Measurements from ENCODE around the gene TSPAN17. TPM values are rescaled to one million over a fixed set of nuclear protein-coding genes. Genes with fewer than 3 reads are reported as not detected.

The TSPAN17 gene
- total and polyA plus RNA-seq, 9 of the 15 experiments (the other 6 are each of a cell fraction or from before 2014, with no cell fraction given) = 0.73 to 58.3 (median 34.5) TPM

DNA sequence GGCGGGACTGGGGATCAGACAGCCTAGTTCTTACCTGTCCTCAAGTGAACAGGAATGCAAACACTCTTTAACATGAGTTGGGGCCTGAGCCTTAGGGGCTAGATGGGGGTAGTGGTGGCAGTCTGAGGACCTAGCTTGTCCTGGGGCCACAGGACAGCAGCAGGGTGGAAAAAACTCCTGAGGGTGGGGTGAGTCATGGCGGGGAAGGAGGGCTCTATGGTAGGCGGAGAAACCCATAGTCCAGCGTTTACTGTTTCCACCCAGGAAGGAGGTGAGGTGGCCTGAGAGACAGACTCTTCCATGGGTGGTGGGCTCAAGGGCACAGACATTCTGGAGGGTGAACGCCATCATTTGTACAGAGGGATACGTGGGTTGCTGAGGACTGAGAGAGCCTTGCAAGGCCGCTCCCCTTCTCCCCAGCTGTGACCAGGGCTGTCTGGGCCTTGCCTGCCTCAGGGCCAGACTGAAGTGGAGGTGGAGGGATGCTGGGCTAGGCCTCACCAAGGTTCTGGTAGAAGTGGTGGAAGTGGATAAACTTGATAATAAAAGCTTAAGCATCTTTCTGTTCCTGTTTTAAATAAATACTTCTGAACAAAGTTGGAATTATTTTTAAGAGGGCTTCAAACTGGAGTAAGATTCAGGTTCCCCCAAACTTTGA lies 1.1 kb upstream of the TSPAN17 start:
- no peak for ATAC-seq
- Histone ChIP-seq H3K9ac (ENCODE audit: insufficient read depth in 1 of 2, low read depth in 2 of 2, low read length in 2 of 2) (peak overlapping the region; percentile 51 to 88; a peak in 2 of 4 replicates), H3K4me3 (0 out of 2 replicates have a peak overlapping the region, but pooled peaks have one; percentile 31), H3K4me2 (ENCODE audit: insufficient read depth, low read length) (peak overlapping the region; percentile 85), H3K27me3 (ENCODE audit: control insufficient read depth in 2 of 2, insufficient read depth in 2 of 2, low read length in 2 of 2) (no peaks in the 10 kb centered on the region), H2AFZ (ENCODE audit: low read depth, low read length) (peak overlapping the region; percentile 97), H3K9me3 (replicated peaks; ENCODE audit: control insufficient read depth, insufficient read depth, low read depth, low read length) (no peaks in the 10 kb centered on the region), H4K20me1 (replicated peaks; ENCODE audit: control insufficient read depth, insufficient read depth, low read length) (peaks cover 20% of the 10 kb centered on the region), H3K79me2 (ENCODE audit: control insufficient read depth, insufficient read depth, low read length) (peaks cover 36% of the 10 kb centered on the region), H3K4me1 (replicated peaks in 1 of 2; ENCODE audit: control insufficient read depth in 2 of 2, insufficient read depth in 2 of 2, low read length in 2 of 2) (peaks cover 50 to 80% of the 10 kb centered on the region in 2 experiments), H3K36me3 (ENCODE audit: control insufficient read depth, insufficient read depth, low read length) (no peaks in the 10 kb centered on the region), H3K27ac (ENCODE audit: extremely low read depth, low read depth, low read length) (no peak overlapping the region), H3K9me1 (ENCODE audit: control insufficient read depth, insufficient read depth, low read length) (peaks cover 7% of the 10 kb centered on the region)
- in situ Hi-C loops (cut with MboI) (no loop called here), intact Hi-C loops (cut with micrococcal nuclease) (loop anchor here (10.0 kb wide), 1 partner anchor 71 kb away; no protein-coding TSS in a partner anchor)
- ChIA-PET CTCF (ENCODE audit: low intra/inter-chr PET ratio) (no interaction called here), POLR2A (interaction anchor here (0.8 to 1.4 kb wide), 2 partner anchors 14 to 53 kb away, joined by 3 to 6 read pairs; no protein-coding TSS in a partner anchor)
- peak in 3 of 4 experiments; percentile 21 to 35 (median 30) for DNase-seq (ENCODE audit: extremely low read depth in 1 of 4, low spot score in 3 of 4)
- no TSS peak for BruUV-seq (replicated peaks)
- FAIRE-seq = peak; percentile 49
- 61% methylated on average over 5 of the region's 7 CpGs for WGBS (ENCODE audit: insufficient coverage, low coverage, missing lambda C conversion rate)
- TF ChIP-seq CAMTA2 (CRISPR knock-in tag; conservative IDR thresholded peaks at IDR 0.05) (no peak), EP400 (IDR thresholded peaks at IDR 0.05) (no peak), KDM4B (IDR thresholded peaks at IDR 0.05; ENCODE audit: borderline replicate concordance in 2 of 2, low read depth in 1 of 2) (no peak)
- TF ChIP-seq, protein P1, sequence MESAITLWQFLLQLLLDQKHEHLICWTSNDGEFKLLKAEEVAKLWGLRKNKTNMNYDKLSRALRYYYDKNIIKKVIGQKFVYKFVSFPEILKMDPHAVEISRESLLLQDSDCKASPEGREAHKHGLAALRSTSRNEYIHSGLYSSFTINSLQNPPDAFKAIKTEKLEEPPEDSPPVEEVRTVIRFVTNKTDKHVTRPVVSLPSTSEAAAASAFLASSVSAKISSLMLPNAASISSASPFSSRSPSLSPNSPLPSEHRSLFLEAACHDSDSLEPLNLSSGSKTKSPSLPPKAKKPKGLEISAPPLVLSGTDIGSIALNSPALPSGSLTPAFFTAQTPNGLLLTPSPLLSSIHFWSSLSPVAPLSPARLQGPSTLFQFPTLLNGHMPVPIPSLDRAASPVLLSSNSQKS (CRISPR knock-in tag; IDR thresholded peaks at IDR 0.05) = no peak
